IMR-90 (cell line): Measurements from ENCODE around the gene PDK4. TPM values are rescaled to one million over a fixed set of nuclear protein-coding genes. Genes with fewer than 3 reads are reported as not detected.

Source experiments
- ATAC-seq: fragments of 200-7000 bp; cut with Tn5 transposase; 2 replicates; pipeline ENCODE4 v1.9.1; 2020; ENCODE audit warnings: low read depth, mild to moderate bottlenecking, moderate library complexity
- BruUV-seq: library from RNA; stranded (reverse); fragments of 400-500 nt; replicated peaks from 2 replicates; lab custom pipeline; 2021; lab: Mats Ljungman, UMichigan
- CTCF ChIA-PET: fragments of 300-600 bp; formaldehyde crosslinking; extraction: SDS; loops from one replicate; lab custom pipeline; 2021; ENCODE audit warnings: antibody characterized with exemption; lab: Yijun Ruan, JAX
- POLR2A ChIA-PET: fragments of 300-600 bp; sonication (Branson Sonifier 250); formaldehyde crosslinking; loops from one replicate; lab custom pipeline; 2022; ENCODE audit warnings: antibody characterized with exemption; ENCODE audit not compliant: unreplicated experiment; lab: Charles Lee
- DNase-seq: peaks from one replicate; pipeline ENCODE4 v3.0.0; 2013
- H2AFZ ChIP-seq: replicated peaks from 2 replicates; pipeline ENCODE3; 2013; ENCODE audit warnings: low read length, mild to moderate bottlenecking; ENCODE audit not compliant: poor library complexity
- H2AK5ac ChIP-seq: 2 replicates; pipeline ENCODE4 v1.6.1; 2013; ENCODE audit warnings: low read depth, low read length, inconsistent platforms
- H2AK9ac ChIP-seq: replicated peaks from 2 replicates; pipeline ENCODE3; 2013; ENCODE audit warnings: mild to moderate bottlenecking, low read depth, low read length, moderate library complexity; ENCODE audit not compliant: poor library complexity
- H2BK120ac ChIP-seq: 2 replicates; pipeline ENCODE4 v1.6.1; 2013; ENCODE audit warnings: low read depth, low read length, inconsistent platforms
- H2BK15ac ChIP-seq: 3 replicates; pipeline ENCODE4 v1.6.1; 2013; ENCODE audit warnings: low read depth, low read length, inconsistent platforms
- H2BK20ac ChIP-seq: 2 replicates; pipeline ENCODE4 v1.6.1; 2013; ENCODE audit warnings: low read depth, mild to moderate bottlenecking, inconsistent platforms, low read length, moderate library complexity
- H2BK5ac ChIP-seq: 2 replicates; pipeline ENCODE4 v1.6.1; 2013; ENCODE audit warnings: mild to moderate bottlenecking, low read depth, low read length, inconsistent platforms; ENCODE audit not compliant: poor library complexity, severe bottlenecking
- H3K14ac ChIP-seq: replicated peaks from 2 replicates; pipeline ENCODE4 v1.6.1; 2013; ENCODE audit warnings: low read depth, low read length, inconsistent platforms
- H3K18ac ChIP-seq: 2 replicates; pipeline ENCODE4 v1.6.1; 2013; ENCODE audit warnings: low read depth, low read length, control low read depth
- H3K23ac ChIP-seq: 2 replicates; pipeline ENCODE4 v1.6.1; 2013; ENCODE audit warnings: low read depth, low read length, inconsistent platforms
- H3K27ac ChIP-seq: 2 replicates; pipeline ENCODE4 v1.5.1; 2013; ENCODE audit warnings: mild to moderate bottlenecking, control low read depth, low read length; ENCODE audit not compliant: insufficient read depth
- H3K27me3 ChIP-seq: 2 replicates; pipeline ENCODE4 v1.6.1; 2013; ENCODE audit warnings: low read length; ENCODE audit not compliant: control insufficient read depth, insufficient read depth
- H3K36me3 ChIP-seq: 2 replicates; pipeline ENCODE4 v1.6.1; 2013; ENCODE audit warnings: low read length, mixed read lengths; ENCODE audit not compliant: control insufficient read depth, insufficient read depth
- H3K4ac ChIP-seq: 2 replicates; pipeline ENCODE4 v1.6.1; 2013; ENCODE audit warnings: low read depth, low read length, inconsistent platforms
- H3K4me1 ChIP-seq: 2 replicates; pipeline ENCODE4 v1.6.1; 2013; ENCODE audit warnings: low read length, mixed read lengths; ENCODE audit not compliant: control insufficient read depth, insufficient read depth
- H3K4me2 ChIP-seq: 2 replicates; pipeline ENCODE4 v1.6.1; 2013; ENCODE audit warnings: low read depth, mild to moderate bottlenecking, control low read depth, low read length, moderate library complexity
- H3K4me3 ChIP-seq: 2 replicates; pipeline ENCODE4 v1.5.1; 2013; ENCODE audit warnings: low read depth, mild to moderate bottlenecking, control low read depth, low read length, moderate library complexity; ENCODE audit not compliant: insufficient read depth
- H3K56ac ChIP-seq: 2 replicates; pipeline ENCODE4 v1.6.1; 2013; ENCODE audit warnings: low read length, inconsistent platforms; ENCODE audit not compliant: insufficient read depth; ENCODE audit errors: extremely low read depth
- H3K79me1 ChIP-seq, 2 experiments: 2 replicates each; pipeline ENCODE4 v1.6.1; 2013; ENCODE audit warnings: low read length in 2 of 2, inconsistent platforms in 1 of 2, low read depth in 1 of 2
- H3K9ac ChIP-seq: 2 replicates; pipeline ENCODE4 v1.6.1; 2013; ENCODE audit warnings: low read depth, low read length, control low read depth
- H3K9me1 ChIP-seq: 2 replicates; pipeline ENCODE4 v1.6.1; 2013; ENCODE audit warnings: low read length, inconsistent platforms; ENCODE audit not compliant: insufficient read depth
- H3K9me3 ChIP-seq: 2 replicates; pipeline ENCODE4 v1.6.1; 2013; ENCODE audit warnings: low read length; ENCODE audit not compliant: control insufficient read depth, insufficient read depth
- H4K20me1 ChIP-seq: 2 replicates; pipeline ENCODE4 v1.6.1; 2013; ENCODE audit warnings: low read length, inconsistent platforms; ENCODE audit not compliant: insufficient read depth
- H4K5ac ChIP-seq: 2 replicates; pipeline ENCODE4 v1.6.1; 2013; ENCODE audit warnings: mild to moderate bottlenecking, low read depth, low read length, control low read depth
- H4K8ac ChIP-seq, 2 experiments: 2 replicates each; pipeline ENCODE4 v1.6.1; 2013; ENCODE audit warnings: low read depth in 2 of 2, low read length in 2 of 2, control low read depth in 1 of 2, inconsistent platforms in 1 of 2
- H4K91ac ChIP-seq: 2 replicates; pipeline ENCODE4 v1.6.1; 2013; ENCODE audit warnings: low read depth, low read length, inconsistent platforms; ENCODE audit not compliant: insufficient read depth
- BHLHE40 ChIP-seq: fragments of 150-350 bp; IDR thresholded peaks from 2 replicates; pipeline ENCODE4 v1.6.1; 2016; ENCODE audit warnings: mild to moderate bottlenecking, low read depth, low read length
- CHD1 ChIP-seq: IDR thresholded peaks from 2 replicates; pipeline ENCODE4 v1.6.1; 2012; ENCODE audit warnings: low read depth, low read length, improper control_type of control experiment
- SMC3 ChIP-seq: fragments of 150-350 bp; IDR thresholded peaks from 2 replicates; pipeline ENCODE4 v1.6.1; 2016; ENCODE audit warnings: low read depth, mild to moderate bottlenecking, antibody characterized with exemption, low read length, moderate library complexity
- WGBS, 2 experiments: methylation state at CpG; one replicate each; pipeline versions ENCODE4 v1.1.5 to v1.1.7; 2013; ENCODE audit warnings: missing lambda C conversion rate in 2 of 2; ENCODE audit not compliant: insufficient read length in 1 of 2; ENCODE audit errors: extremely low coverage in 2 of 2; 5-methylcytosine and 5-hydroxymethylcytosine counted together
- dilution Hi-C: fragments of 300-500 bp; cut with HindIII; formaldehyde crosslinking; loops from one replicate; pipeline ENCODE4 v1.14.3; 2018; ENCODE audit warnings: low sequenced_read_pairs; ENCODE audit not compliant: unreplicated experiment
- in situ Hi-C: fragments of 300-500 bp; cut with MboI; formaldehyde crosslinking; loops from 3 replicates; pipeline ENCODE4 v1.14.3; 2019; ENCODE audit warnings: low sequenced_read_pairs, inconsistent platforms, mixed read lengths
- intact Hi-C: fragments of 100-400 bp; cut with micrococcal nuclease; formaldehyde crosslinking; loops from 2 replicates; pipeline ENCODE4 v1.10.0; 2022
- polyA plus RNA-seq, 3 experiments: library from polyadenylated mRNA; depleted of rRNA; stranded (reverse); fragments of >200 nt; gene quantifications; 2 replicates each; pipeline ENCODE4 v1.2.3, GENCODE V29; 2012; ENCODE audit warnings: low replicate concordance in 1 of 3
- total RNA-seq: library from RNA; depleted of rRNA; stranded (reverse); fragments of >200 nt; gene quantifications from 2 replicates; pipeline ENCODE4 v1.2.3, GENCODE V29; 2012

Gene PDK4
- total and polyA plus RNA-seq, 2 of the 4 experiments (the other 2 are of a cell fraction), result under 0.01 to 0.03 TPM

GRCh38 chr7:95598511-95598910 lies 2.2 kb upstream of the PDK4 start:
- no peak overlapping the region for H3K4ac ChIP-seq
- no peak overlapping the region for H3K14ac ChIP-seq
- no CpG with 5 or more reads among the region's 1 CpG for WGBS, 2 experiments
- intact Hi-C loops (no loop called here), dilution Hi-C loops (no loop called here), in situ Hi-C loops (no loop called here)
- BruUV-seq, result no TSS peak
- peaks cover 3% of the 10 kb centered on the region for H3K4me1 ChIP-seq
- H4K5ac ChIP-seq, result no peak overlapping the region
- H4K91ac ChIP-seq, result no peak overlapping the region
- no peaks in the 10 kb centered on the region for H3K9me3 ChIP-seq
- no peaks in the 10 kb centered on the region for H3K36me3 ChIP-seq
- H3K56ac ChIP-seq, result no peak overlapping the region
- H3K9me1 ChIP-seq, result no peaks in the 10 kb centered on the region
- no peak overlapping the region for H3K27ac ChIP-seq
- no peak overlapping the region for H3K23ac ChIP-seq
- no peak overlapping the region for H2AK9ac ChIP-seq
- H4K20me1 ChIP-seq, result no peaks in the 10 kb centered on the region
- DNase-seq, result no peak
- H2BK5ac ChIP-seq, result no peak overlapping the region
- ChIA-PET CTCF (no interaction called here), POLR2A (no interaction called here)
- no peak for TF ChIP-seq CHD1
- no peak for TF ChIP-seq SMC3
- TF ChIP-seq BHLHE40, result no peak
- no peak overlapping the region for H3K9ac ChIP-seq
- no peak overlapping the region for H2AFZ ChIP-seq
- no peak overlapping the region for H2BK15ac ChIP-seq
- no peaks in the 10 kb centered on the region; the same call in 1 of the 2 replicates for H3K27me3 ChIP-seq
- no peak overlapping the region for H2BK120ac ChIP-seq
- H3K79me1 ChIP-seq, result no peaks in the 10 kb centered on the region
- H2AK5ac ChIP-seq, result no peak overlapping the region
- no peak overlapping the region for H3K4me3 ChIP-seq
- H3K4me2 ChIP-seq, result no peak overlapping the region
- H2BK20ac ChIP-seq, result no peak overlapping the region
- no peak for ATAC-seq
- H3K18ac ChIP-seq, result no peak overlapping the region
- no peak overlapping the region for H4K8ac ChIP-seq
